Gastrocnemius medialis (tissue), 4 donors: Measurements from ENCODE around the gene GDE1.

ENCODE experiments used
- POLR2A ChIP-seq, 2 donors: fragments of 450-650 bp; IDR thresholded peaks; one replicate each; pipeline ENCODE4 v1.6.1; 2017; ENCODE audit warnings: antibody characterized with exemption in 2 of 2, mild to moderate bottlenecking in 2 of 2, moderate library complexity in 2 of 2
- TF ChIP-seq, protein P1 (sequence below), 5 experiments: fragments of 450-650 bp in 3 of 5; fragments of 200-600 bp in 2 of 5; sonication (generic) in 2 of 5; IDR thresholded peaks in 4 of 5; conservative IDR thresholded peaks in 1 of 5; 1 replicate in 4 of 5; 2 replicates in 1 of 5; pipeline ENCODE4 v1.5.1; 2016 to 2019; ENCODE audit warnings: antibody characterized with exemption in 5 of 5, mild to moderate bottlenecking in 3 of 5, moderate library complexity in 3 of 5

GRCh38 chr16:19527161-19527560 is 5.3 kb upstream of the GDE1 start:
- TF ChIP-seq POLR2A (IDR thresholded peaks at IDR 0.05), result no peak
- TF ChIP-seq, protein P1, sequence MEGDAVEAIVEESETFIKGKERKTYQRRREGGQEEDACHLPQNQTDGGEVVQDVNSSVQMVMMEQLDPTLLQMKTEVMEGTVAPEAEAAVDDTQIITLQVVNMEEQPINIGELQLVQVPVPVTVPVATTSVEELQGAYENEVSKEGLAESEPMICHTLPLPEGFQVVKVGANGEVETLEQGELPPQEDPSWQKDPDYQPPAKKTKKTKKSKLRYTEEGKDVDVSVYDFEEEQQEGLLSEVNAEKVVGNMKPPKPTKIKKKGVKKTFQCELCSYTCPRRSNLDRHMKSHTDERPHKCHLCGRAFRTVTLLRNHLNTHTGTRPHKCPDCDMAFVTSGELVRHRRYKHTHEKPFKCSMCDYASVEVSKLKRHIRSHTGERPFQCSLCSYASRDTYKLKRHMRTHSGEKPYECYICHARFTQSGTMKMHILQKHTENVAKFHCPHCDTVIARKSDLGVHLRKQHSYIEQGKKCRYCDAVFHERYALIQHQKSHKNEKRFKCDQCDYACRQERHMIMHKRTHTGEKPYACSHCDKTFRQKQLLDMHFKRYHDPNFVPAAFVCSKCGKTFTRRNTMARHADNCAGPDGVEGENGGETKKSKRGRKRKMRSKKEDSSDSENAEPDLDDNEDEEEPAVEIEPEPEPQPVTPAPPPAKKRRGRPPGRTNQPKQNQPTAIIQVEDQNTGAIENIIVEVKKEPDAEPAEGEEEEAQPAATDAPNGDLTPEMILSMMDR (IDR thresholded peaks at IDR 0.05 in 4 of 5, conservative IDR thresholded peaks at IDR 0.05 in 1 of 5), result no peak
